GM19455 (cell line): ENCODE measurements around the gene PPP3R2.

Experiments
- ATAC-seq: cut with Tn5 transposase; IDR thresholded peaks from one replicate; pipeline ENCODE4 v1.9.1; 2021; ENCODE audit not compliant: unreplicated experiment

The PPP3R2 gene, protein sequence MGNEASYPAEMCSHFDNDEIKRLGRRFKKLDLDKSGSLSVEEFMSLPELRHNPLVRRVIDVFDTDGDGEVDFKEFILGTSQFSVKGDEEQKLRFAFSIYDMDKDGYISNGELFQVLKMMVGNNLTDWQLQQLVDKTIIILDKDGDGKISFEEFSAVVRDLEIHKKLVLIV

GRCh38 chr9:101594796-101595195, at the start of gene PPP3R2:
TSS of gene PPP3R2 (minus strand) at chr9:101594969. CDS start at chr9:101594921, 48 bp downstream.
- ATAC-seq, result no peak

DNA sequence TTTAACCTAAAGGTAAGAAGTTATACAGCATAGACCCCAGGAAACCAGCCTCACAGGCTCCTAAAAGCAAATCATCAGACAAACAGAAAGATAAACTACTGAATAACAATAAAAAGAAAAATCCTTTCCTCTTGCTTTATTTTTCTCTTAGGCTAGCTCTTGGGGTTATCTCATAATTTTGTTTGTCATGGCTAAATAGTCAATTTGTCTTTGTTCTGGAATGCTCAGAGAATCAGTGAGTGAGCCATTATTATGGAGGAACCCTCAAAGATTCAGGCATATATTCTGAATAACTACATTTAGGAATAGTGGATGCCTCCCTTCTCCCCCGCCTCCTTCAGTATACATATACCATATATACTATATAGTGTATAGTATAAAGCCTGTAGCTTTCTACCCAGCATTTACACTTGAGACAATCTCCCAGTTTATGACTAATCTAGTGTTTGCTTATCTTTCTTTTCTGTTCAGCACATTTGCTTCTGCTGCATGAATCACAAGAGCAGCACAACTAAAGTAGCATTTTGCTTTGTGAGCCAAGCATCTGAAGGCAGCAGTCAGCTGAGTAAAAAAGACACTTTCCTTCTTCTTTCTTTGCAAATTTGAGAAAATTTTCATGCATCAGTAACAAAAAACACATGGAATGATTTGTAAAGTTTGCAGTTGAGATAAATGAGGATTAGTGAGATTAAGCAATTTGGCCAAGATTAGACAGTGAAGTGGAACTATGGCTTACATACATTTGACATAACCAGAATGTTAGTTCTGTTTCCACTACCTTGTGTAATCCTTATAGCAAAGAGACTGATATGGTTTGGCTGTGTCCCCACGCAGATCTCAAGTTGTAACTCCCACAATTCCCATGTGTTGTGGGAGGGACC, 45.3 kb upstream of the PPP3R2 start:
- ATAC-seq, result no peak

- ATAC-seq, result no peak
Observed at GRCh38 chr9:101639311-101639710, 44.5 kb upstream of the PPP3R2 start.

DNA sequence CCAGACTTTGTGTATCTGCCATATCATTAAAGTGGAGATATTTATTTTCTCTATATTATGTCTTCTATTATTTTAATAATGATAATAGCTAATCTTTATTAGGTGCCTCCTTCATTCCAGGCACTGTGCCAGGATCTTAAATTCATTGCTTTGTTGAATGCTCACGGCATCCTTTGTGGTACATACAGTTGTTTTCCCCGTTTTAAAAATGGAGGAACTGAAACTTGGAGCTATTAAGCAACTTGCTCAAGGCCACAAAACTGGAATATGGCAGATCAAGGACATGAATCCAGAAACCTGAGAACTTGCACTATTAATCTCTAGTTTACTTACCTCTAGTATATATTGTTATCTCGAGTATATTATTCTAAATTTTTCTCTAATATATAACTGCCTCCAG, 41.5 kb upstream of the PPP3R2 start:
- ATAC-seq, result no peak

DNA sequence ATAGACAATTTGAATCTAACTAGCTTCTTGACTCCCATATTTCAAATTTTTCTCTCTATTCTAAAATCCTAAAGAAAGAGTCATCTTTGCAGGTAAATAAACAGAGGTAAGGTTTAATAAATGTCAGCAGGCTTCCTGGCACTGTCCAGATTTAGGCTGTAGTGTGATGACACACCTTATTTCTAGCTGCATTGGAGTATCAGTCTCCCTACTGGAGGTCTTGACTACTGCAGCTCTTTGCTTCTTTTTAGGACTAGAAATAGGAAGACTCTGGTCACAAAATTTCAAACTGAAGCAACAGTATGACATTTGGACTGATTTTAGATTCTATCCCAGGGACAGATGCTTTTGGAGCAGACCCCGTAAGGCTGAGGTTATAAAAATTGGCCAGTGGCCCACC, 40.7 kb upstream of the PPP3R2 start:
- no peak for ATAC-seq

GRCh38 chr9:101634741-101635409, 40.1 kb upstream of the PPP3R2 start:
- no peak for ATAC-seq

GRCh38 chr9:101632611-101633010, 37.8 kb upstream of the PPP3R2 start:
- ATAC-seq, result no peak

DNA sequence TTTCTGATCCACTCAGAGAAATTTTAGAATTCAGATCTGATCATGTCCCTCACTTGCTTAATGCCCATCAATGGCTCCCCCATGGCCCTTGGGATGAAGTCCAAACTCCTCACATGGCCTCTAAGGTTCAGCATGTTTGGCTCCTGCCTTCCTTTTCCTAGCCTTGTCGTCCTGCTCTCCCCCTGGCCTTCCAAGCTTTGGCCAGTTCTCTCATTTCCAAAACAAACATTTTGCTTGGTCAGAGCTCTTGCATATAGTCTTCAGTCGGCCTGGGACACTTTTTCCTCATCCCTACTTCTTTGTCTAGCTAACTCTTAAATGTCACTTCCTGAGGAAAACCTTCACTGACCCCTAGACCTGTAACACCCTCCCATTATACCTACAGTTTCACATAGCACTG, 37.1 kb upstream of the PPP3R2 start:
- no peak for ATAC-seq

DNA sequence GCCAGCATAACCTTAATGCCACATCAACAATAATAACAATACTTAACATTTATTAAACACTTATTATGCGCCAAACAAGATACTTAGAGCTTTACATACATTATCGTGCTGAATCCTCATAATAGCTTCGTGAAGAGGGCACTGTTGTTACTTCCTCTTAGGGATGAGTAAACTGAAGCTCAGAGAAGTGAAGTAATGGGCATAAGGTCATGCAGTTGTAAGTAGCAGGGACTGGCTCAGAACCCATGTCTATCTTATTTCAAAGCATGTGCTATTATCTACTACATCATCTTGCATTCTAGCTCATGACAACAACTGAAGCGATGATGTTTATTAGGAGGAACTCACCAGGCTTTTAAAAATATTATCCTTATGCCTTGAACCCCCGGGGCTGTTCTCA, 34.9 kb upstream of the PPP3R2 start:
- no peak for ATAC-seq

GRCh38 chr9:101628173-101628572, 33.4 kb upstream of the PPP3R2 start:
- no peak for ATAC-seq

- ATAC-seq, result no peak
Observed at GRCh38 chr9:101626295-101626694, 31.5 kb upstream of the PPP3R2 start.

DNA sequence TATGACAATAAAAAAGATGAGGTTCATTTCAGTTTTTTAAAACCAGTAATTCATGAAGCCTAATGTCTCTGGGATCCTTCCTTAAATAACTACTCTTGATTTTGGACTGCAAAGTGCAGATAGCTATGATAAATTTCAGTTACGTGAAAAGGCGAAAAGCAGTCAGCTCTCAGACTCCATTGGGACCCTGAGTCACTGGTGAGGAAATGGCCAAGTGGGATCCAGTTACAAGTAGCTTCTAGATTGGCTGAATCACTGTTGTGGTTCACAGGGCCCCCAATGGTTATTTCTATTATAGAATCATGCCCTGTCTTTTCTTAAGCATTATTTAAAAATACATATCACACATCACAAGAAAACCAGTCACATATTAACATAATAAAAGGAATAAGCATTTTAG, 31.1 kb upstream of the PPP3R2 start:
- no peak for ATAC-seq

DNA sequence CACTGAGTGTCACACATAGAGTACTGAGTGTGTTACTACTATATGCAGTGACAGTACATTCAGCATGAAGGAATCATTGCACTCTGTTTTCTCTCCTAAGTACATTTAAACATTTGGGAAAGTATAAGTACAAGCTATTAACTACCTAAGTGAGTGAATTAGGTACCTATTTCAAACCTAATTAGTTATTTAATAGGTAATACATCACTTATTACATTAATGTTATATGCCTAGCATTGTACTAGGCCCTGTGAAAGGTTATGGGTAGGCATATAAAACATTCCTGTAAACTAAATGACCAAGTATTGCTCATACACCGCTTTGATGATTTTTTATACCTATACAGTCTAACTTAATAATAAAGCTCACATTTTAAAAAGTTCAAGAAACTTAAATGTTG, 25.7 kb upstream of the PPP3R2 start:
- no peak for ATAC-seq

DNA sequence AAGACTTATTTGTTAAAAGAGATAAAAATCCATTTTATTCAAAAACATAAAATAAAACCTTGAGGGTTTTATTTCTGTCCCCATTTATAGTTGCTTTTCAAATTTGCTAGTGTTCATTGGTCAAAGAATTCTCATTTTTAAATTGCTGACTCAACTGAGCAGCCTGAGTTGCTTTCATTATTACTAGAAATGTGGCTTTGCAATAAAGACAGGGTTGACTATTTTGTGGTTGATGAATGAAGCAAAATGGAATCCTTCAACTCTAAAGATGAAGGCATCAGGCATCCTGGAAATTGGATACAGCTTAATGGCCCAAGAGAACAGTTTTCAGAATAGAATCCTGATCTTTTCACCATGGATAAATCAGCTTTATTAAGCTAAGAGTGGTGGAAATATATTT, 23.9 kb upstream of the PPP3R2 start:
- peak; percentile 67 for ATAC-seq

DNA sequence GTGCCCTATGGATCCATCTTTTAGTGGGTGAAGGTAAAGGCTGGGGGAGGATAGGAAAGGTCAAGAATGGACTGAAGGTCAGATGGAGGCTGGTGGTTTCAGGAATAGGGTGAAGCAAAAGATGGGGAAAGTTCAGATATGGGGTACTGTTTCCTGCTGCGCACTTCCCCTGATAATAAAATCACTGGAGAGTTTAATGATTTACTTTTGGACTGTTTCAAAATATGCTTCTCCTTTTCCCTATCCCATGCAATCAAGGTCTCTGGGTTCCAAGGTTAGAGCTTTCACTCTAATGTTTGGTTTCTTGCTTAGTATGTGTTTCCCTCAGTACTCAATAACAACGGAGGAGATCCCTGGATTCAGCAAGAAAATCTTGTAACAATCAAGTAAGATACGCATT, 10.8 kb upstream of the PPP3R2 start:
- no peak for ATAC-seq

GRCh38 chr9:101604296-101604695, 9.5 kb upstream of the PPP3R2 start:
- ATAC-seq, result no peak

- no peak for ATAC-seq
Observed at GRCh38 chr9:101601904-101602765, 7.4 kb upstream of the PPP3R2 start.

- ATAC-seq, result no peak
Observed at GRCh38 chr9:101593345-101593744, 1.4 kb downstream of the PPP3R2 start.

GRCh38 chr9:101592788-101593187, 2.0 kb downstream of the PPP3R2 start:
- no peak for ATAC-seq

DNA sequence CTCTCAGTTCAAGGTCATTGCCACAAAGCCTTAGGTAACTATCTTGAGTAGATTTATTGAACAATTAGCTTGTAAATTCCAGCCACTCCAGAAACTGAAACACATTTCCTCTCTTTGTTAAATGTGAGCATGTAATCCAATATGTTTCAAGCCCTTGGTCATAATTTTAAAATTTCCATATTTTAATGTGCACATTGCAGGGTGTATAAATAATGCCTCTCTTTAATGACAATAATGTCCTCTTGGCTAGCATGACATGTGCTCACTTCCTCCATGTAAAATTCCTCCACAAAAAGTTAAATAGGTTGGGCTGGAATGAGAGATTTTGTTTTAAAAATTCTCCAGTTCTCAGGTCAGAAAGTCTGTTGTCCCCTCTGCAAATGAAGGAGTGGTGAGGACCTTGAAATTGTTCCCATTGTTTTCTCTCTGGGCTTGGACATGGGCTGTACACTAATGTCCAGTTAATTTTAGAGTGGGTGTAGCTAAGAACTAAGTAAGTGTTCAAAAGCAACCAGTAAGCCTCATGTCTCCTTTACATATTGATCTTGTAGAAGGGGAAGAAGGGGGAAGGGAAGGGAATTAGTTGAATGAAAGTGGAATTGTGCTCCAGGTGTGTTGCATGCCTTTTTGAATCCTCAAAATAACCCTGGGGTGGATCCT, 2.9 kb downstream of the PPP3R2 start:
- ATAC-seq, result no peak

DNA sequence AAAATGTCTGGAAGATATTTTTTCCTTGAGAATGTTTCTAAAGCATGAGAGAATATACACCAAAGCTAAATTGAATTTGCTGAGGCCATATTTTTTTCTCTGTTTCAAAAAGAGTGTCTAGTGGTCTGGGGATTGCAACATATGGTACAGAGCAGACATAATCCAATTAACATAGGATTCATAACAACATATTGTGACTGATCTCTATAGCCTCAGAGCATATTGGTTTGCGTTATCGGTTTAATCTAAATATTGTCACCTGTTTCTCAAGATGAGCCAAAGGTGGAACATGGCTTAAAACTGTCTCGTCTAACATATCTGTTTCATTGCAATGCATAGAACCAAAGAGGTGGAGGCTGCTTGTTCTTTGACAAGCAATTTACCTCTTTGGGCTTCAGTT, 3.9 kb downstream of the PPP3R2 start:
- no peak for ATAC-seq
